SU-DHL-6 (cell line): ENCODE measurements around the gene UBP1.

Source experiments
- H2AFZ ChIP-seq: fragments of 200-600 bp; sonication (generic); 2 replicates; pipeline ENCODE4 v1.6.1; 2014; ENCODE audit warnings: low read depth, mild to moderate bottlenecking, moderate library complexity, mixed read lengths, antibody characterized with exemption, low read length; ENCODE audit not compliant: severe bottlenecking
- H3F3A ChIP-seq: fragments of 200-600 bp; shearing (Covaris generic); 2 replicates; pipeline ENCODE4 v1.6.0; 2016; ENCODE audit warnings: antibody characterized with exemption, mild to moderate bottlenecking; ENCODE audit not compliant: insufficient read depth
- H3K27ac ChIP-seq: fragments of 200-600 bp; sonication (generic); 2 replicates; pipeline ENCODE4 v1.5.1; 2016; ENCODE audit warnings: low read depth, mild to moderate bottlenecking, low read length, moderate library complexity, mixed read lengths
- H3K27me3 ChIP-seq: fragments of 200-600 bp; sonication (generic), shearing (Covaris generic); 2 replicates; pipeline ENCODE4 v1.6.0; 2014; ENCODE audit warnings: mild to moderate bottlenecking, low read length
- H3K36me3 ChIP-seq: fragments of 200-600 bp; sonication (generic); 2 replicates; pipeline ENCODE4 v1.6.1; 2014; ENCODE audit warnings: mild to moderate bottlenecking, low read length, mixed read lengths
- H3K4me2 ChIP-seq: fragments of 300-600, 200-600 bp; shearing (Covaris generic), sonication (generic); 2 replicates; pipeline ENCODE4 v1.6.0; 2014; ENCODE audit warnings: low read length, low read depth, mild to moderate bottlenecking; ENCODE audit not compliant: poor library complexity, severe bottlenecking
- H3K4me3 ChIP-seq: fragments of 200-600 bp; sonication (generic); 2 replicates; pipeline ENCODE4 v1.5.1; 2014; ENCODE audit warnings: antibody characterized with exemption, low read length, mild to moderate bottlenecking, mixed read lengths; ENCODE audit not compliant: insufficient read depth, poor library complexity, severe bottlenecking
- H3K79me2 ChIP-seq: fragments of 200-600 bp; sonication (generic); 2 replicates; pipeline ENCODE4 v1.6.1; 2014; ENCODE audit warnings: mild to moderate bottlenecking, low read length, moderate library complexity; ENCODE audit not compliant: insufficient read depth
- H3K9ac ChIP-seq: fragments of 200-600 bp; sonication (generic); 2 replicates; pipeline ENCODE4 v1.7.0; 2014; ENCODE audit warnings: mild to moderate bottlenecking, low read length
- H3K9me2 ChIP-seq: fragments of 200-600 bp; sonication (generic); replicated peaks from 2 replicates; pipeline ENCODE4 v1.6.1; 2014; ENCODE audit warnings: low read length; ENCODE audit not compliant: insufficient read depth
- H3K9me3 ChIP-seq: fragments of 200-600 bp; sonication (generic); 2 replicates; pipeline ENCODE4 v1.6.1; 2014; ENCODE audit warnings: low read length, mixed read lengths; ENCODE audit not compliant: insufficient read depth
- H4K20me1 ChIP-seq: fragments of 200-600 bp; sonication (generic); 2 replicates; pipeline ENCODE4 v1.6.1; 2014; ENCODE audit warnings: low read depth, mild to moderate bottlenecking, antibody characterized with exemption, low read length, moderate library complexity, mixed read lengths
- EZH2phosphoT487 ChIP-seq: fragments of 200-600 bp; sonication (generic), shearing (Covaris generic); conservative IDR thresholded peaks from 2 replicates; pipeline ENCODE4 v1.6.1; 2018; ENCODE audit warnings: mild to moderate bottlenecking, antibody characterized with exemption, low read length, moderate library complexity, mixed read lengths
- TF ChIP-seq, protein P1 (sequence below): fragments of 200-600 bp; sonication (generic); IDR thresholded peaks from one replicate; pipeline ENCODE4 v1.5.1; 2017; ENCODE audit warnings: antibody characterized with exemption, mild to moderate bottlenecking, low read length, moderate library complexity; ENCODE audit not compliant: insufficient read depth, poor library complexity, severe bottlenecking

The UBP1 gene

DNA sequence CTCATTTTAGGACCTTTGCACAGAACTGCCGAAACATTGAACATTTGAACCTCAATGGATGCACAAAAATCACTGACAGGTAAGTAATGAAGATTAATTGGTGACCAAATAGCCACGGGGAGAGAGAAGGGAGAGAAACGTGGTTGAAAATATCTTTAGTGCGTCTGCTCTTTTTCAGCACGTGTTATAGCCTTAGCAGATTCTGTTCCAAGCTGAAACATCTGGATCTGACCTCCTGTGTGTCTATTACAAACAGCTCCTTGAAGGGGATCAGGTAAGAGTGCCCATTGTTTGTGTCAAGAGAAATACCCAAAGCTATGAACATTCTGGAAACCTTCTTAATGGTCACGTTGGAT, 67.1 kb downstream of the UBP1 start:
- H3K27ac ChIP-seq = no peak overlapping the region
- no peak overlapping the region for H3K4me3 ChIP-seq
- no peak overlapping the region for H3K4me2 ChIP-seq
- H3K9me2 ChIP-seq = no peaks in the 10 kb centered on the region
- no peak overlapping the region for H2AFZ ChIP-seq
- no peaks in the 10 kb centered on the region for H3K9me3 ChIP-seq
- H4K20me1 ChIP-seq = no peaks in the 10 kb centered on the region
- no peaks in the 10 kb centered on the region for H3K27me3 ChIP-seq
- H3K79me2 ChIP-seq = no peaks in the 10 kb centered on the region
- no peaks in the 10 kb centered on the region for H3K36me3 ChIP-seq
- no peaks in the 10 kb centered on the region for H3F3A ChIP-seq
- TF ChIP-seq, protein P1, sequence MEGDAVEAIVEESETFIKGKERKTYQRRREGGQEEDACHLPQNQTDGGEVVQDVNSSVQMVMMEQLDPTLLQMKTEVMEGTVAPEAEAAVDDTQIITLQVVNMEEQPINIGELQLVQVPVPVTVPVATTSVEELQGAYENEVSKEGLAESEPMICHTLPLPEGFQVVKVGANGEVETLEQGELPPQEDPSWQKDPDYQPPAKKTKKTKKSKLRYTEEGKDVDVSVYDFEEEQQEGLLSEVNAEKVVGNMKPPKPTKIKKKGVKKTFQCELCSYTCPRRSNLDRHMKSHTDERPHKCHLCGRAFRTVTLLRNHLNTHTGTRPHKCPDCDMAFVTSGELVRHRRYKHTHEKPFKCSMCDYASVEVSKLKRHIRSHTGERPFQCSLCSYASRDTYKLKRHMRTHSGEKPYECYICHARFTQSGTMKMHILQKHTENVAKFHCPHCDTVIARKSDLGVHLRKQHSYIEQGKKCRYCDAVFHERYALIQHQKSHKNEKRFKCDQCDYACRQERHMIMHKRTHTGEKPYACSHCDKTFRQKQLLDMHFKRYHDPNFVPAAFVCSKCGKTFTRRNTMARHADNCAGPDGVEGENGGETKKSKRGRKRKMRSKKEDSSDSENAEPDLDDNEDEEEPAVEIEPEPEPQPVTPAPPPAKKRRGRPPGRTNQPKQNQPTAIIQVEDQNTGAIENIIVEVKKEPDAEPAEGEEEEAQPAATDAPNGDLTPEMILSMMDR = no peak
- no peak for TF ChIP-seq EZH2phosphoT487
- no peak overlapping the region for H3K9ac ChIP-seq

DNA sequence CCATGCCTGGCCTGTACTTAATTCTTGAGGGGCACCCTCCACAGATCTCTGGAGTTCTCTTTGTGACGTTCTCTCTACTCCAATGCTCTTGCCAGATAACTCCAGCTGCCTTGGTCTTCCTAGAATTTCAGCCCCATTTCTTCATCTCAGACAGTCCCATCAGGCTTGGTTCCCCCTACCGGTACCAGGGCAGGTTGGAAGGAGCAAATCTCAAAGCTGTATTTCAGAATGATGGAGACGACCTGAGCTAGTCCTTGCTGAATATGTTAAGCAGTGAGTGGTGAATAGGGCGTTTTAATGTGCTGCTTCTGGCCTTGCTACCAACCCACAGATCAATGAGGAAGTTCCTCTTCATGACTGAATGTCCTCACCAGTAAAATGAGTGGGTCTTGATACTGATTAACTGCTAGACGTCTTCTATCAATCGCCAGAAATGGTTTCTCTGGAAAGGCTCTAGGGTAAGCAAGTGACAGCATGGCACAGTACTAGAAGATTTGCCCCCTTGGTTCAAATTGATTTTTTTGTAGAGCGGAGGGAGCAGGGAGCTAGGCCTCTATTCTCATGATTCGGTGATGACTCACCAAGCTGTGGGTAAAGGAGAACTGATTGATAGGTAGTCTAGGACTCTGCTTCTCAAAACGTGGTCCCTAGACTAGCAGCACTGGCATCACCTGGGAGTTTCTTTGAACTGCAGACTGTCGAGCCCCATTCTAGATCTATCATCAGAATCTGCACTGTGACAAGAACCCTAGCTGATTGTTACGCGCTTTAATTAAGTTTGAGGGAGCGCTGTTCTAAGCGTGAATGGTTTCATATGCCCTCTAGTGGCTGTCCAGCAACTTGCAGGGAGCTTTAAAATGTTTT, 67.8 kb downstream of the UBP1 start:
- H2AFZ ChIP-seq = no peak overlapping the region
- no peaks in the 10 kb centered on the region for H3K9me3 ChIP-seq
- H3K4me3 ChIP-seq = no peak overlapping the region
- H3K9ac ChIP-seq = no peak overlapping the region
- H3F3A ChIP-seq = no peaks in the 10 kb centered on the region
- H4K20me1 ChIP-seq = no peaks in the 10 kb centered on the region
- H3K27me3 ChIP-seq = no peaks in the 10 kb centered on the region
- H3K36me3 ChIP-seq = no peaks in the 10 kb centered on the region
- H3K9me2 ChIP-seq = no peaks in the 10 kb centered on the region
- no peaks in the 10 kb centered on the region for H3K79me2 ChIP-seq
- TF ChIP-seq, protein P1 = peak; percentile 88
- no peak for TF ChIP-seq EZH2phosphoT487
- H3K4me2 ChIP-seq = no peak overlapping the region
- H3K27ac ChIP-seq = no peak overlapping the region

DNA sequence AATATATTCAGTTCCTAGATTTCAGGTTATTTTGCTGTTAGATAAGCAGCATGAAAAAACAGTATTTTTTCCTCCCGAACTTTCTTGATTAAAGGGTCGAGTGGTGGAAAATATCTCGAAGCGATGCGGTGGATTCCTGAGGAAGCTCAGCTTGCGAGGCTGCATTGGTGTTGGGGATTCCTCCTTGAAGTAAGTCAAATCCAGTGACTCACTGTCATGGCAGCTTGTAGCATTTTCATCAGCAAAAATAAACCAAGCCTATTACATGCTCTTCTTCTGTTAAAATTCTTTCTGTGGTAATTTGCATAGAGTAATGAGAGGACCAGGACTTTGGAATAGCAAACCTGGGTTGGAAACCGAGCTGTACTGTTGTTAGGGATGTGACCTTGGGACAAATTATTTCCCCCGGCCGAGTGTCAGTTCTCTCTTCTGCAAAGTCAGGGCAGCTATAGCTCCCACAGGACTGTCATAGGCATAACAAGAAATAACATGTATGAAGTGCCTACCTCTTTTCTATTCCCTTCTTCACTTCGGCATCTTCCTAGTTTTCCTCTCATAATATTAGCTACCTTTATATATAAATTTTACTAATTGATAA, 75.6 kb downstream of the UBP1 start:
- no peak for TF ChIP-seq EZH2phosphoT487
- TF ChIP-seq, protein P1 = no peak
- Histone ChIP-seq H3K27ac (no peak overlapping the region), H3K27me3 (no peaks in the 10 kb centered on the region)

More for the DNA sequence above, 75.6 kb downstream of the UBP1 start:
- Histone ChIP-seq H3K79me2 (no peaks in the 10 kb centered on the region), H3F3A (no peaks in the 10 kb centered on the region), H4K20me1 (no peaks in the 10 kb centered on the region), H3K9me3 (no peaks in the 10 kb centered on the region), H3K36me3 (no peaks in the 10 kb centered on the region), H2AFZ (no peak overlapping the region), H3K9me2 (no peaks in the 10 kb centered on the region), H3K4me3 (no peak overlapping the region), H3K4me2 (no peak overlapping the region), H3K9ac (no peak overlapping the region)
